Osteocyte (in vitro differentiated cells): ENCODE results near the gene KAT2B. TPM values are rescaled to one million over a fixed set of nuclear protein-coding genes. Genes with fewer than 3 reads are reported as not detected.

Source experiments
- DNase-seq: peaks from one replicate; pipeline ENCODE4 v3.0.0; 2021; ENCODE audit warnings: mixed read lengths; ENCODE audit not compliant: unreplicated experiment; ENCODE audit errors: extremely low spot score
- H3K27ac Mint-ChIP-seq: one replicate; pipeline ENCODE4 v1.8.0; 2021; ENCODE audit warnings: mild to moderate bottlenecking, mixed read lengths; ENCODE audit not compliant: unreplicated experiment
- H3K27me3 Mint-ChIP-seq: one replicate; pipeline ENCODE4 v1.8.0; 2021; ENCODE audit warnings: mixed read lengths; ENCODE audit not compliant: unreplicated experiment
- H3K36me3 Mint-ChIP-seq: one replicate; pipeline ENCODE4 v1.8.0; 2021; ENCODE audit warnings: mixed read lengths; ENCODE audit not compliant: unreplicated experiment
- H3K4me1 Mint-ChIP-seq: one replicate; pipeline ENCODE4 v1.8.0; 2021; ENCODE audit warnings: mixed read lengths; ENCODE audit not compliant: unreplicated experiment
- H3K4me3 Mint-ChIP-seq: one replicate; pipeline ENCODE4 v1.8.0; 2021; ENCODE audit warnings: mild to moderate bottlenecking, moderate library complexity, mixed read lengths; ENCODE audit not compliant: unreplicated experiment
- H3K9me3 Mint-ChIP-seq: one replicate; pipeline ENCODE4 v1.8.0; 2021; ENCODE audit warnings: mixed read lengths; ENCODE audit not compliant: unreplicated experiment
- long read RNA-seq: library from polyadenylated mRNA; unstranded; transcript quantifications from one replicate; pipeline ENCODE4 v2.0.0, GENCODE V29; 2021
- total RNA-seq: library from RNA; stranded (reverse); gene quantifications from 2 replicates; pipeline ENCODE4 v1.2.1, GENCODE V29; 2021
- TF ChIP-seq, protein P1 (sequence below): fragments of 200-600 bp; sonication (generic); IDR thresholded peaks from 2 replicates; pipeline ENCODE4 v1.5.0; 2021; ENCODE audit warnings: antibody characterized with exemption, mild to moderate bottlenecking, moderate library complexity

The KAT2B gene
- 15.7 and 16.4 TPM in 2 replicates for total RNA-seq
- long read RNA-seq, full-length matches to known transcripts, result 1 of 10 reads
- long read RNA-seq, partial matches to known transcripts, result 8 of 10 reads
- long read RNA-seq, other reads (novel, unspliced or antisense), result 1 of 10 reads

DNA sequence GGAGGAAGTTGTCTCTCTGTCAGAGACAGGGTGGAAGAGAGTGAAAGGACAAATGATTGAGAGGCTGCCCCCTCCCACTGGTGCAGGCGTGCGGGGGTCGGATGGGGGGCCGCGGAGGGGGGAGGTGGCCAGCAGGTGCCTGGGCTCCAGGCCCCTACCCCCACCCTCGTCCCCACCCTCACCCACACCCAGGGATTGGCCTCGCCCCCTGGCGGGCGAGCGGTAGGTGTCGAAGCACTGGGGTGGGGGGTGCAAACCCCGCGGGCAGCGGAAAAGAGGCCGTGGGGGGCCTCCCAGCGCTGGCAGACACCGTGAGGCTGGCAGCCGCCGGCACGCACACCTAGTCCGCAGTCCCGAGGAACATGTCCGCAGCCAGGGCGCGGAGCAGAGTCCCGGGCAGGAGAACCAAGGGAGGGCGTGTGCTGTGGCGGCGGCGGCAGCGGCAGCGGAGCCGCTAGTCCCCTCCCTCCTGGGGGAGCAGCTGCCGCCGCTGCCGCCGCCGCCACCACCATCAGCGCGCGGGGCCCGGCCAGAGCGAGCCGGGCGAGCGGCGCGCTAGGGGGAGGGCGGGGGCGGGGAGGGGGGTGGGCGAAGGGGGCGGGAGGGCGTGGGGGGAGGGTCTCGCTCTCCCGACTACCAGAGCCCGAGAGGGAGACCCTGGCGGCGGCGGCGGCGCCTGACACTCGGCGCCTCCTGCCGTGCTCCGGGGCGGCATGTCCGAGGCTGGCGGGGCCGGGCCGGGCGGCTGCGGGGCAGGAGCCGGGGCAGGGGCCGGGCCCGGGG is at the start of gene KAT2B:
KAT2B (plus strand) TSS at position 682 of the 783 bp plus-strand sequence; CDS start at position 714, 32 bp downstream.
- Mint-ChIP-seq H3K4me3 (peak within 1 kb of the TSS; percentile 96), H3K27ac (peak within 1 kb of the TSS; percentile 92), H3K4me1 (peaks cover 38% of the 10 kb centered on the region), H3K36me3 (no peaks in the 10 kb centered on the region), H3K27me3 (no peaks in the 10 kb centered on the region), H3K9me3 (no peaks in the 10 kb centered on the region)
- peak; percentile 92 for DNase-seq
- TF ChIP-seq, protein P1, sequence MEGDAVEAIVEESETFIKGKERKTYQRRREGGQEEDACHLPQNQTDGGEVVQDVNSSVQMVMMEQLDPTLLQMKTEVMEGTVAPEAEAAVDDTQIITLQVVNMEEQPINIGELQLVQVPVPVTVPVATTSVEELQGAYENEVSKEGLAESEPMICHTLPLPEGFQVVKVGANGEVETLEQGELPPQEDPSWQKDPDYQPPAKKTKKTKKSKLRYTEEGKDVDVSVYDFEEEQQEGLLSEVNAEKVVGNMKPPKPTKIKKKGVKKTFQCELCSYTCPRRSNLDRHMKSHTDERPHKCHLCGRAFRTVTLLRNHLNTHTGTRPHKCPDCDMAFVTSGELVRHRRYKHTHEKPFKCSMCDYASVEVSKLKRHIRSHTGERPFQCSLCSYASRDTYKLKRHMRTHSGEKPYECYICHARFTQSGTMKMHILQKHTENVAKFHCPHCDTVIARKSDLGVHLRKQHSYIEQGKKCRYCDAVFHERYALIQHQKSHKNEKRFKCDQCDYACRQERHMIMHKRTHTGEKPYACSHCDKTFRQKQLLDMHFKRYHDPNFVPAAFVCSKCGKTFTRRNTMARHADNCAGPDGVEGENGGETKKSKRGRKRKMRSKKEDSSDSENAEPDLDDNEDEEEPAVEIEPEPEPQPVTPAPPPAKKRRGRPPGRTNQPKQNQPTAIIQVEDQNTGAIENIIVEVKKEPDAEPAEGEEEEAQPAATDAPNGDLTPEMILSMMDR, result peak; percentile 75

DNA sequence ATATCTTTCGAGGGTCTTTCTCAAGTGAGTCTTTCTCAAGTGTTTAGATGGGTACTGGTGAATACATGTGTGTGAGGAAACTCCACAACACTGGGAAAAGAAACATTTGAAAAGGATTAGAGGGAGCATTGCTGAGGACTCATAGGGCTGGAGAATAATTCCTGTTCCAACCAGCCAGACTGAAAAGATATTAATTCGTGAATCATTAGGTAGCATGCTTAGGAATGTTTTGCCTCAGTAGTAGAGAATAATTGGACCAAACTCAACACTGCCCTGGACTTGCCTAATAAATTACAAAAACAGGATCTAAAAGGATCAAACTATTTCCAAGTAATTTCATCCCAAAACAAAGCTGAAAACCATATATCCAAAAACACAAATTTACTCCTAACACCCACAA is 45.5 kb upstream of the KAT2B start:
- Mint-ChIP-seq H3K4me1 (no peaks in the 10 kb centered on the region), H3K27ac (no peak overlapping the region), H3K36me3 (peaks cover 2% of the 10 kb centered on the region), H3K4me3 (no peak overlapping the region), H3K27me3 (no peaks in the 10 kb centered on the region), H3K9me3 (peaks cover 20% of the 10 kb centered on the region)
- TF ChIP-seq, protein P1, result no peak
- DNase-seq, result no peak

DNA sequence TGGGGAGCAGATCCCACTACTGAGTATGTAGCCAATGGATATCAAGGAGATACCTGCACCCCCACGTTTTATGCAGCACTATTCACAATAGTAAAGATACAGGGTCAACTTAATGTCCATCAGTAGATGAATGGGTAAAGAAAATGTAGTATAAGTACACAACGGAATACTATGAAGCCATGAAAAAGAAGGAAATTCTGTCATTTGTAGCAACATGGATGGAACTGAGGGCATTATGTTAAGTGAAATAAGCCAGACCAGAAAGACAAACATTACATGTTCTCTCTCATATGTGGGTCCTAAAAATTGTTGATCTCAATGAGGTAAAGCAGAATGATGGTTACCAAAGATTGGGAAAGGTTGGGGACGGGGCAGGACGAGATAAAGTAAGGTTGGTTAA is 42.7 kb upstream of the KAT2B start:
- Mint-ChIP-seq H3K4me3 (no peak overlapping the region), H3K36me3 (peaks cover 2% of the 10 kb centered on the region), H3K27ac (no peak overlapping the region), H3K4me1 (no peaks in the 10 kb centered on the region), H3K9me3 (peaks cover 20% of the 10 kb centered on the region), H3K27me3 (no peaks in the 10 kb centered on the region)
- TF ChIP-seq, protein P1, result no peak
- DNase-seq, result no peak

DNA sequence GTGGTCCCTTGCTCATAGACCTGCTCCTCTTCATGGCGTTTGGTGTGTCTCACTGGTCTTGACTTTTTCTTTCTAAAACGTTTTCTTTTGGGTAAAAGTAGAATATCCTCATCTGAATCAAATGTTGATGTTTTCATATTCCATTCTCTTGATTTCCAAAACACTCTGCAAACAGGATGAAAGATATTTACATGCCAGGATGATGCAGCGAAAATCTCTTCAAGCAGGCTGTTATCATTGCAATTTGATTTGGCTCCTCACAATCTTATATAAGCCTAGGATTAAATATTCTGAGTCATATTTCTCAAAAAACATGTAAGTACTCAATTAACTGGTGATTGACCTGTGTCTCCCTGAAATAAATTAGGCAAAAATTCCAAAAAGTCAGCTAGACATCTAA is 38.3 kb upstream of the KAT2B start:
- Mint-ChIP-seq H3K27me3 (no peaks in the 10 kb centered on the region), H3K27ac (no peak overlapping the region), H3K4me1 (no peaks in the 10 kb centered on the region), H3K9me3 (peaks cover 5% of the 10 kb centered on the region), H3K36me3 (no peaks in the 10 kb centered on the region), H3K4me3 (no peak overlapping the region)
- DNase-seq, result no peak
- TF ChIP-seq, protein P1, result no peak

DNA sequence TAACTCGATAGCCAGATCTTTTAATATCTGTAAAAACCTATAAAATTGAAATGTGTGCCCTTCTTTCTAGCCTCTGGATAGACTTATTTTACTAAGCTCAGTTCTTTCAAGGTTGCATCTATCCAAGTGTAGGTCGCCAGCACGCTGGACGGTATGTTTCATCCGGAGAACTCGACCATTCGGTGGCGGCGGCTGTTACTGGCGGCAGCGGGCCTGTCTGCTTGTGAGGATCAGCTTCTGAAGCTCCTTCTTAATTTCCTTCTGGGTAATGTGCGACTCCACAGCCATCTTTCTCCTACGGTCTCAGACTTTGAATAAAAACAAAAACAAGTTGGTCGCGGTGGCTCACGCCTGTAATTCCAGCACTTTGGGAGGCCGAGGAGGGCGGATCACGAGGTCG is 32.3 kb upstream of the KAT2B start:
- Mint-ChIP-seq H3K4me1 (no peaks in the 10 kb centered on the region), H3K9me3 (no peaks in the 10 kb centered on the region), H3K27me3 (no peaks in the 10 kb centered on the region), H3K27ac (no peak overlapping the region), H3K36me3 (no peaks in the 10 kb centered on the region), H3K4me3 (no peak overlapping the region)
- TF ChIP-seq, protein P1, result no peak
- no peak for DNase-seq
